GM06990 (cell line): ENCODE measurements around the gene AP3B2.
A peak's percentile ranks its signal among the peaks of the same experiment; 100 is the strongest.
"Not testable (repeated sequence)": the region's sequence is repeated elsewhere in the genome, so short reads cannot be mapped to it uniquely, and the experiment has no call there.

Experiments
- DNase-seq: peaks from one replicate; pipeline ENCODE4 v3.0.0-alpha.2; 2011; ENCODE audit not compliant: insufficient read length; ENCODE audit errors: extremely low read depth
- H3K27me3 ChIP-seq: replicated peaks from 2 replicates; pipeline ENCODE4 v1.6.0; 2011; ENCODE audit warnings: low read length; ENCODE audit not compliant: control insufficient read depth, insufficient read depth
- H3K36me3 ChIP-seq: 2 replicates; pipeline ENCODE4 v1.5.1; 2011; ENCODE audit warnings: low read length; ENCODE audit not compliant: control insufficient read depth, insufficient read depth
- H3K4me3 ChIP-seq: replicated peaks from 2 replicates; pipeline ENCODE4 v1.5.1; 2011; ENCODE audit warnings: low read depth, mild to moderate bottlenecking, control low read depth, low read length
- TF ChIP-seq, protein P1 (sequence below): IDR thresholded peaks from 2 replicates; pipeline ENCODE4 v1.5.1; 2011; ENCODE audit warnings: low read length, control low read depth, mild to moderate bottlenecking, inconsistent platforms; ENCODE audit not compliant: insufficient read depth, poor library complexity, severe bottlenecking

Gene AP3B2

DNA sequence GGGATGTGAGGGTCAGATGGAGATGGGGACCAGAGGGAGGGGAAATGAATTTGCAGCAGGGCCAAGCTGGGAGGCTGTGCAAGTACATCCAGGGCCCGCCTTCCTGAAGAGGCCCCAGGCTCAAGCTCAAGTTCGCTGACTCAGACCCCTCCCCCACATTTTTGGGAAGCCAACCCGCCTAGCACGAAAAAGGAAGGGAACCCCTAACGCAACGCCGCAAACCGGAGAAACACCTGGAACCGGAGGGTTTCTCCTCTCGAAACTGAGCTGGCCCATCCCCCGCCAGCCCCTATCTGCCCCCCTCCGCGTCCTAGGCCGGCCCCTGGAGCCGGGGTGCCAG is 624 bp downstream of the AP3B2 start:
- Histone ChIP-seq H3K36me3 (no peaks in the 10 kb centered on the region), H3K4me3 (peak overlapping the region; percentile 60), H3K27me3 (no peaks in the 10 kb centered on the region)
- TF ChIP-seq, protein P1, sequence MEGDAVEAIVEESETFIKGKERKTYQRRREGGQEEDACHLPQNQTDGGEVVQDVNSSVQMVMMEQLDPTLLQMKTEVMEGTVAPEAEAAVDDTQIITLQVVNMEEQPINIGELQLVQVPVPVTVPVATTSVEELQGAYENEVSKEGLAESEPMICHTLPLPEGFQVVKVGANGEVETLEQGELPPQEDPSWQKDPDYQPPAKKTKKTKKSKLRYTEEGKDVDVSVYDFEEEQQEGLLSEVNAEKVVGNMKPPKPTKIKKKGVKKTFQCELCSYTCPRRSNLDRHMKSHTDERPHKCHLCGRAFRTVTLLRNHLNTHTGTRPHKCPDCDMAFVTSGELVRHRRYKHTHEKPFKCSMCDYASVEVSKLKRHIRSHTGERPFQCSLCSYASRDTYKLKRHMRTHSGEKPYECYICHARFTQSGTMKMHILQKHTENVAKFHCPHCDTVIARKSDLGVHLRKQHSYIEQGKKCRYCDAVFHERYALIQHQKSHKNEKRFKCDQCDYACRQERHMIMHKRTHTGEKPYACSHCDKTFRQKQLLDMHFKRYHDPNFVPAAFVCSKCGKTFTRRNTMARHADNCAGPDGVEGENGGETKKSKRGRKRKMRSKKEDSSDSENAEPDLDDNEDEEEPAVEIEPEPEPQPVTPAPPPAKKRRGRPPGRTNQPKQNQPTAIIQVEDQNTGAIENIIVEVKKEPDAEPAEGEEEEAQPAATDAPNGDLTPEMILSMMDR = no peak
- no peak for DNase-seq

DNA sequence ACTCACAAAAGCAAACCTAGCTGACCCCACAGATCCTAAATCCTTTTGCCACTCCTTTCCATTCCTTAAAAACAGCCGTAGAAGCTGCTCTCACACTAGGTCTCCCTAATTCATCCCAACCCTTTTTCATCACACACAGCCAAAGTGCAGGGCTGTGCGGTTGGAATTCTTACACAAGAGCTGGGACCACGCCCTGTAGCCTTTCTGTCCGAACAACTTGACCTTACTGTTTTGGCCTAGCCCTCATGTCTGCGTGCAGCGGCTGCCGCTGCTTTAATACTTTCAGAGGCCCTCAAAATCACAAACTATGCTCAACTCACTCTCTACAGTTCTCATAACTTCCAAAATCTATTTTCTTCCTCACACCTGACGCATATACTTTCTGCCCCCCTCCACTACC is 3.8 kb downstream of the AP3B2 start:
- DNase-seq, H3K4me3 ChIP-seq, H3K27me3 ChIP-seq, H3K36me3 ChIP-seq: not testable (repeated sequence)

DNA sequence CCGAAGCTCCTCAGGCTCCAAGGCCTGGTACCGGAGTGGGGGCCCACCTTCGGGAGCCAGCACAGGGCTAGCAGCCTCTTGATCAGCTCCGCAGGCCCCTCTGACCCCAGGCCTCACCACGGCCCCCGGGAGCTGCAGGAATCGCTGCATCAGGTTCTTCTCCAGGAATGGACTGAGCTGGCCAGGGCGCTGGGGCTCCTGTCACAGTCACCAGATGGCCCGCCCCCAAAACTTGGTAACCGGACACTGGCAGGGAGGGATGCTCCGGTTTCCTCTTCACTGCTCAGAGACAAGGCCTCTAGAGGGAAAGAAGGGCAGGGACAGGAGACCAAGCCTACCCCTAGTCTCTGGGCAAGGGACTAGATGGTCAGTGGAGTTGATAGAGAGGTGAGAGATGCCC is 9.9 kb downstream of the AP3B2 start:
- TF ChIP-seq, protein P1 = no peak
- H3K4me3 ChIP-seq = no peak overlapping the region
- no peak for DNase-seq
- H3K27me3 ChIP-seq = no peaks in the 10 kb centered on the region
- no peaks in the 10 kb centered on the region for H3K36me3 ChIP-seq

DNA sequence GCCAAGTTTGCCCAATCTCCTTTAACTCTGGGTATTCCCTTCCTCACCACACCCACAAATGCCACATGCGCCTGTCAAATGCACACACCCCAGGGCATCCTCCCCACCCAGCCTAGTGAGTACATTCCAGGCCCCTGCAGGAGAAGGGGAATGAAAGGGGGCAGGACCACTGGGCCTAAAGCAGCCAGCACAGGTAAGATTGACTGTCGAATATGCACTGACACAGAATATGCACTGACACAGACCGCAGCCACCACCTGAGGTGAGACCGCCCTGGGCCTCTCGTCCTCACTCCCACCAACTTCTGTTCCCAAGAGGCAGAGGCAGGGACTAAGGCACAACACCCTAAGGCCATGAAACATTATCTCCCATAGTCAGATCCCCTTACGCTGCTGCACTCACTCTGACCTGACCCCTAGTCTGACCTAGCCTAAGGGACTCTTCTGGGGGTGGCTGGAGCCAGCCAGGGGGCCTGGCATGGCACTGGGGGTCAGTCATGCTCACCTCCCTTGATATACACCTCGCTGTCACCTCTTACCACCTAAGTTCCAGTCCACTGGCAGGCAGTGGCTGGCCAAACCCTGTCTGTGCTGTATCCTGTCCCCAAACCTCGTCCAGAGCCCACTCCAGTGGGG is 10.8 kb downstream of the AP3B2 start:
- TF ChIP-seq, protein P1 = no peak
- Histone ChIP-seq H3K4me3 (no peak overlapping the region), H3K27me3 (no peaks in the 10 kb centered on the region), H3K36me3 (no peaks in the 10 kb centered on the region)
- DNase-seq = no peak

DNA sequence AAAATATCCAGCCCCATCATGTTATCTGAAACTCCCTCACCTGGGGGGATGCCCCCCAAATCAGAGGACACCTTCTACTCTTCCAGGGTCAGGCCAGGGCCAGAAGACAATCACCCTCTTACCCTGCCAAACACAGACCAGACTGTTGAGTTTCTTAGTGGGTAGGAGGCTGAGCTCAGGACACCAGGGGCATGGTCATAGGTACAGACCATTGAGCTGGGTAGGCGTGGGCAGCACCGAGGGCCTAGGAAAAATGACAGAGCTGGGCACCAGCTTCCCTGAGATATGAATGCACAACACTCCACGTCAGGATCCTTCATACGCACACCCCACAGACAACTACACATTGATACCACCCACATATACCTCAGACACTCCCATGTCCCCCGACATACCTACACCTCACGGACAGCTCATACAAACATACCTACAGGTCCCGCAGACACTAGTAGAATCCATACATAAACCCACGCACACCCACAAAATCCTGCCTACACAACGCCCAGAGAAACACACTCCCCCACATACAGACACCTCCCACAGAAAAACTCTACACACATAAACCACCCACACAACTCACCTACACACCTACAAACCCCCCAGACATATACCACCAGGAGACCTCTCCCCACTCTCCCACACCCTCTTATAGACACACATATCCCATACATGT is 11.8 kb downstream of the AP3B2 start:
- no peaks in the 10 kb centered on the region for H3K36me3 ChIP-seq
- no peak overlapping the region for H3K4me3 ChIP-seq
- TF ChIP-seq, protein P1 = no peak
- DNase-seq = no peak
- H3K27me3 ChIP-seq = no peaks in the 10 kb centered on the region

DNA sequence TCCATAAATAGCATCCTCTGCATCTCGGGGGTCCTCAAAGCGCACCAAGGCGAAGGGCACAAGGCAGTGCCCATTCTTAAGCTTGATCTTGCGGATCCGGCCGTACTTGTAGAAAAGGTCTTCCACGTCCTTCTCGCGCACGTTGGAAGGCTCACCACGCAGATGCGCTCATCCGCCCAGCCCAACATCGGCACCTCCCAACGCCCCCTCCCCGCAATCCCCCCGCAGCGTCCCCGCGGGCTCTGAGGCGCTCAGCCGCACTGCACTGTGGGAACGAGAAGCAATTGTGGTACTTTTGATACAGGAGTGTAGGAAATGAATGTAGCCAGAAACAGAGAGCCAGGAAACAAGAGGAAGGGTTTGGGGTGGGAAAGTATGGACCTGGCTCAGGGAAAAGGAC is 17.5 kb downstream of the AP3B2 start:
- TF ChIP-seq, protein P1 = no peak
- Histone ChIP-seq H3K27me3 (no peaks in the 10 kb centered on the region), H3K4me3 (no peak overlapping the region), H3K36me3 (no peaks in the 10 kb centered on the region)
- no peak for DNase-seq
